Type B pancreatic cell (in vitro differentiated cells): ENCODE data around the gene NOXRED1. TPM values are rescaled to one million over a fixed set of nuclear protein-coding genes. Genes with fewer than 3 reads are reported as not detected.

Experiments
- DNase-seq: peaks from one replicate; pipeline ENCODE4 v3.0.0; 2021; ENCODE audit warnings: mixed read lengths; ENCODE audit not compliant: unreplicated experiment; ENCODE audit errors: extremely low spot score
- H3K27ac Mint-ChIP-seq: 2 replicates; pipeline ENCODE4 v1.8.0; 2021; ENCODE audit warnings: mild to moderate bottlenecking, mixed read lengths
- H3K27me3 Mint-ChIP-seq: 2 replicates; pipeline ENCODE4 v1.8.0; 2021; ENCODE audit warnings: mixed read lengths
- H3K36me3 Mint-ChIP-seq: 2 replicates; pipeline ENCODE4 v1.8.0; 2021; ENCODE audit warnings: mixed read lengths
- H3K4me1 Mint-ChIP-seq: one replicate; pipeline ENCODE4 v1.8.0; 2021; ENCODE audit warnings: mixed read lengths; ENCODE audit not compliant: unreplicated experiment
- H3K4me3 Mint-ChIP-seq: 2 replicates; pipeline ENCODE4 v1.8.0; 2021; ENCODE audit warnings: mild to moderate bottlenecking, mixed read lengths
- H3K9me3 Mint-ChIP-seq: 2 replicates; pipeline ENCODE4 v1.8.0; 2021; ENCODE audit warnings: mixed read lengths
- total RNA-seq: library from RNA; stranded (reverse); gene quantifications from 2 replicates; pipeline ENCODE4 v1.2.1, GENCODE V29; 2021; ENCODE audit warnings: low replicate concordance
- TF ChIP-seq, protein P1 (sequence below): fragments of 200-600 bp; sonication (generic); conservative IDR thresholded peaks from 2 replicates; pipeline ENCODE4 v1.5.0; 2021; ENCODE audit warnings: antibody characterized with exemption, mild to moderate bottlenecking

Gene NOXRED1
- total RNA-seq, 1 donor from 2014 or later = 0.46 TPM

DNA sequence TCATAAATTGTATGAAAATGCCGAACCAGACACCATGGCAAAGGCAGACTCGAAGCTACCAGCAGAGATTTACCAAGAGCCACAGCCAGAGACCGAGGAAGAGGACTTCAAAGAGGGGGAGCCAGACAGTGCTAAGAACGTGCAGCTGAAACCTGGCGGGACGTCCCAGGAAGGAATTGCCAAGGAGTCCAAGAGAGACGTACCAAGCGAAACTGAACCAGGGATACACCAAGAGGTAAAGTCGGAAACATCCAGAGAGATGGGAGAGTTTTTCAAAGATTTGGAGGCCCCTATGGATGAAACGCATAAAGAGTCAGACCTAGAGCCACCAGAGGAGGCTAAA lies 45.9 kb downstream of the NOXRED1 start:
- Mint-ChIP-seq H3K4me1 (peaks cover 20% of the 10 kb centered on the region), H3K9me3 (no peaks in the 10 kb centered on the region), H3K4me3 (no peak overlapping the region), H3K27me3 (no peaks in the 10 kb centered on the region), H3K27ac (no peak overlapping the region), H3K36me3 (peaks cover 3% of the 10 kb centered on the region)
- no peak for DNase-seq
- TF ChIP-seq, protein P1, sequence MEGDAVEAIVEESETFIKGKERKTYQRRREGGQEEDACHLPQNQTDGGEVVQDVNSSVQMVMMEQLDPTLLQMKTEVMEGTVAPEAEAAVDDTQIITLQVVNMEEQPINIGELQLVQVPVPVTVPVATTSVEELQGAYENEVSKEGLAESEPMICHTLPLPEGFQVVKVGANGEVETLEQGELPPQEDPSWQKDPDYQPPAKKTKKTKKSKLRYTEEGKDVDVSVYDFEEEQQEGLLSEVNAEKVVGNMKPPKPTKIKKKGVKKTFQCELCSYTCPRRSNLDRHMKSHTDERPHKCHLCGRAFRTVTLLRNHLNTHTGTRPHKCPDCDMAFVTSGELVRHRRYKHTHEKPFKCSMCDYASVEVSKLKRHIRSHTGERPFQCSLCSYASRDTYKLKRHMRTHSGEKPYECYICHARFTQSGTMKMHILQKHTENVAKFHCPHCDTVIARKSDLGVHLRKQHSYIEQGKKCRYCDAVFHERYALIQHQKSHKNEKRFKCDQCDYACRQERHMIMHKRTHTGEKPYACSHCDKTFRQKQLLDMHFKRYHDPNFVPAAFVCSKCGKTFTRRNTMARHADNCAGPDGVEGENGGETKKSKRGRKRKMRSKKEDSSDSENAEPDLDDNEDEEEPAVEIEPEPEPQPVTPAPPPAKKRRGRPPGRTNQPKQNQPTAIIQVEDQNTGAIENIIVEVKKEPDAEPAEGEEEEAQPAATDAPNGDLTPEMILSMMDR = no peak

DNA sequence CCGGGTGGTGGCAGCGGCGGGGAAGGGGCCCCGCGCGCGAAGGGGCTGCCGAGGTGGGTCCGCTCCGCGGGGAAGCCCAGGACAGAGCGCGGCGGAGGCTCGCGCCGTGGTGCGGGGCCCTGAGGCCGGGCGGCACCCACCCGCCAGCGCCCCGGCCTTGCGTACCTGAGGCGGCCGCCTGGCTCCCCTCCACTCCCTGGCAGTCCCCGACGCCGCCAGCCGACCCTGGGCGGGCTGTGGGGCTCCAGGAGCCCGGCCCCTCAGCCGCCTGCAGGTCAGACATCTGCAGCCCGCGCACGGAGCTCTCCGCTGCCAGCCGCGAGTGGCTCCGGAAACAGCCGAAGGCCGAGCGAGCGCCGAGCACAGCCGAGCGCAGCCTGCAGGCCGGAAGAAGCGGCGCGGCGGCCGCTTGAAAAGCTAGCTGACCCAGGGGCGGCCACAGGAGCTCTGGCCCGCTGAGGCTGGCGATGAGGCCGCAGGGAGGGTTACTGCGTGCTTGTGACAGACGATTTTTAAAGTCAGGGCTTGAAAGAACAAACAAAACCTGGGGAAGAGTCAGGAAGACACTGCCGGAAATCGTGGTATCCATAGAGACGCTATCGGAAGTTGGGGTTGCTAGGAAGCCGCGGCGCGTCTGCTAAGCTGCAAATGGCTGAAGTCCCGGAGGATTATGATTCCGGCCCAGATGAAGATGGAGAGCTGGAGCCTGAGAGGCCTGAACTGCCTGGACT lies 46.4 kb downstream of the NOXRED1 start, which contains the start of the genes SAMD15 and TMED8:
TSS of gene SAMD15 (plus strand) at position 609 of the 731 bp plus-strand sequence. CDS start at position 649, 40 bp downstream.
TSS of gene TMED8 (minus strand) at position 324 of the 731 bp plus-strand sequence. CDS start at position 283, 41 bp downstream.
- Mint-ChIP-seq H3K4me3 (peak within 1 kb of the TSS; percentile 90), H3K27ac (peak within 1 kb of the TSS; percentile 84), H3K36me3 (peaks cover 3% of the 10 kb centered on the region), H3K9me3 (no peaks in the 10 kb centered on the region), H3K27me3 (no peaks in the 10 kb centered on the region), H3K4me1 (peaks cover 22% of the 10 kb centered on the region)
- DNase-seq = peak; percentile 90
- TF ChIP-seq, protein P1 = peak; percentile 49

DNA sequence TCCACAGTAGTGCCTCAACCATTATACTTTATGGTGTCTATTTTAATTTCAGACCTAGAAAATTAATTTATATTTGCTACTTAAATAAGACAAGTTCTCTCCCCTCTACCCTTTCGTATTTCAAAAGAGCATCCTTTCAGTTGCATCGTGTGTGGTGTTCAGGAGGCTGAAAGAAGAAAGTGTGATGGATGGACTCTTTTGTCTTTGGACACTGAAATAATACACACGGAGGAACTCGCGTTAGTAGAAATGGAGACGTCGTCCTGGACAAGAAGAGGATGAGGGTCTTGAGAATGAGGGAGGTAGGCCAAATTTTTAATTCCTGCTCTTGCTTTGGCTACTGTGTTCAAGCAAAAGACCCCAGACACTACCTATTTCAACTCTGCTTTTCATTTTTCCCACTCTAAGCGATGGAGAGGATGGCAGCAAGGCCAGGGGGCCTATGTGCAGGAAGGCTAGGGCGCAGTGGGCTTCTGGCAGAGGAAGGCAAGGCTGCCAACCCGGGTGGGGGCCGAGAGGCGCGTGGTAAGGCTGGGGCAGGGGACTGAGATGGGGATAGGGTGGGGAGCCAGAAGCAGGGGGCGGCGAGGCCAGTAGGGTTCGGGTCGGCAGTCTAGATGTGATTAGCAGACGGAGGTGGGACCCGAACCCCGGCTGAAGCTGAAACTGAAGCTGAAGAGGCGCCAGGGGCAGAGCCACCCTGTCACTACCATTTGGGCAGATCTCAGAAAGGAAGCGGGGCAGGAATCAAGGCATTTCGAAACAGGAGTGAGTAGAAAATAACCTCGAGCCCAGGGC lies 47.2 kb downstream of the NOXRED1 start:
- H3K27ac Mint-ChIP-seq = peak overlapping the region; percentile 84
- H3K36me3 Mint-ChIP-seq = peaks cover 3% of the 10 kb centered on the region
- TF ChIP-seq, protein P1 = no peak
- no peaks in the 10 kb centered on the region for H3K27me3 Mint-ChIP-seq
- peaks cover 27% of the 10 kb centered on the region for H3K4me1 Mint-ChIP-seq
- no peak for DNase-seq
- H3K9me3 Mint-ChIP-seq = no peaks in the 10 kb centered on the region
- peak overlapping the region; percentile 90 for H3K4me3 Mint-ChIP-seq

GRCh38 chr14:77375164-77375950 lies 48.0 kb downstream of the NOXRED1 start:
- Mint-ChIP-seq H3K9me3 (no peaks in the 10 kb centered on the region), H3K4me1 (peaks cover 27% of the 10 kb centered on the region), H3K36me3 (peaks cover 3% of the 10 kb centered on the region), H3K27me3 (no peaks in the 10 kb centered on the region), H3K27ac (peak overlapping the region; percentile 12), H3K4me3 (peak overlapping the region; percentile 90)
- TF ChIP-seq, protein P1 = no peak
- no peak for DNase-seq

GRCh38 chr14:77372304-77372841 lies 51.0 kb downstream of the NOXRED1 start:
- Mint-ChIP-seq H3K27ac (peak overlapping the region; percentile 9), H3K9me3 (no peaks in the 10 kb centered on the region), H3K36me3 (peaks cover 3% of the 10 kb centered on the region), H3K27me3 (no peaks in the 10 kb centered on the region), H3K4me1 (peaks cover 27% of the 10 kb centered on the region), H3K4me3 (peak overlapping the region; percentile 68)
- TF ChIP-seq, protein P1 = no peak
- DNase-seq = no peak
